ENCODE data around the gene TMEM161B.

TMEM161B gene

DNA sequence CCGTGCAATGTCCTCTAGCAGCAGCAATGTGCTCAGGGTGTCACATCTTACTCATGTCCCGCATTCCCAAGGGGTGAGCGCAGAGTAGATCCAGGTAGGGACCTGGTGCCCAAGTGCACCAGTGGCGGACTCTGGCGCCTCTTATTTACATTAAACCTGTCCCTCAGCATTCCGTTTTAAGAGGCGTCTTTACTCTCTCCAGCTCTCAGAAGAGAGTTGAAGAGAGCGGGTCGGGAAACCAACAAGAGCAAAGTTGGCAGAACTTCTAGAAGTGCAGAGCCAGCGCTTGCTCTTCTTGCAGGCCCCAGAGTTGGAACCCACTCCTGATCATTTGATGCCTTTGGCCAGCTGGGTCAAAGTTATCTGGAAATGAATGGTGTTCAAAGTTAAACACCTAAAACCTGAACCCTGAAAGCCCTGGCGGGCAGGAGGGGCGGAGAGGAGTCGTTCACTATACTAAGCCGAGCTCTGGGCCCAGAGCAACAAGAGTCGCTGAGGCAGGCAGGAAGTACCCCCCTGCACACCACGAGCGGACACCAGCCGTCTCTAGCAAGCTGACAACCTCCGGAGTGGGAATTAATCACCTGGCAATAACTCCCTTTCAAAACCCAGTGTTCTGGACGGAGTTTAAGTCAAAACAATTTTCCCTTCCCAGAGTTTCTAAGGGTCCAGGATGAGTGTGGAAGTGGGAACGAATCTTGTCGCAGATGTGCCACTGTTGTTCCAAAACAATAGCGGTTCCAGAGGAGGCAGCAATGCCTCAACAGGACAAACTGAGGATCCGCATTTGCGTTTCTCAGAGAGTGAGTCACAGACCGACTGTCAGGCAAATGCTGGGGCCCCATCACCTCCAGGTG lies 122.8 kb downstream of the TMEM161B start:
- ATAC-seq (replicated peaks; ENCODE audit: extremely low read depth, poor library complexity, severe bottlenecking) (no peak), DNase-seq (ENCODE audit: low spot score in 2 of 2) (no peak)
- H3K4me1 Mint-ChIP-seq, result peaks cover 13% of the 10 kb centered on the region
- H3K27ac Mint-ChIP-seq (ENCODE audit: low read depth), result no peak overlapping the region
- no peaks in the 10 kb centered on the region for H3K9me3 Mint-ChIP-seq
- H3K4me3 Mint-ChIP-seq, result no peak overlapping the region
- H3K27me3 Mint-ChIP-seq, result peaks cover 28% of the 10 kb centered on the region
- H3K36me3 Mint-ChIP-seq (ENCODE audit: insufficient read depth), result peaks cover 3% of the 10 kb centered on the region

DNA sequence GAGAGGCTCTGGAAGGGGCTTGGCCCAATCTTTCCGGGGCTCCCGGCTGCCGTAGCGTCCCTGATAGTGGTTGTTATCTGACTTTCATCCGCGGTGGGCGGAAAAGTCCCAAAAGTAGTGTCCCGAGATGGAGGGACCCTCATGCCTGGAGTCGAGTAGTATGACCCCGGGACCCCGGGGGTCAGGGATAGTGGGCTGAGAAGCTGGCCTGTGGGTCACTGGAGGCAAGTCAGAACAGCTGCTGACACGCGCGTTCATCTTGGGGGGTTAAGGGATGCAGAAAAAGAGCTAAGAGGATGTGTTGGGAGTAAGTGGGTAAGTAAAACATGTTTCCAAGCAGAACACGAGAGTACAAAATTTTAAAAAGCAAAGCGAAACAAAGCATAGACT lies 123.4 kb downstream of the TMEM161B start:
- ATAC-seq (replicated peaks; ENCODE audit: extremely low read depth, poor library complexity, severe bottlenecking), result no peak

More for the DNA sequence above, 123.4 kb downstream of the TMEM161B start:
- DNase-seq (ENCODE audit: low spot score in 2 of 2), result no peak
- Mint-ChIP-seq H3K36me3 (ENCODE audit: insufficient read depth) (peaks cover 3% of the 10 kb centered on the region), H3K9me3 (no peaks in the 10 kb centered on the region), H3K27ac (ENCODE audit: low read depth) (no peak overlapping the region), H3K27me3 (peaks cover 28% of the 10 kb centered on the region), H3K4me3 (no peak overlapping the region), H3K4me1 (peaks cover 13% of the 10 kb centered on the region)
